HG02610 (cell line): ENCODE measurements around the gene TACR1.
"Not testable (repeated sequence)": the region's sequence is repeated elsewhere in the genome, so short reads cannot be mapped to it uniquely, and the experiment has no call there.

Experiments used
- ATAC-seq: cut with Tn5 transposase; IDR thresholded peaks from one replicate; pipeline ENCODE4 v1.9.1; 2021; ENCODE audit warnings: mild to moderate bottlenecking, moderate library complexity; ENCODE audit not compliant: unreplicated experiment

TACR1 gene

GRCh38 chr2:75195076-75195691 is 4.1 kb downstream of the TACR1 start:
- ATAC-seq = no peak

GRCh38 chr2:75194184-75194868 is 5.0 kb downstream of the TACR1 start:
- no peak for ATAC-seq

GRCh38 chr2:75192496-75192895 is 6.8 kb downstream of the TACR1 start:
- no peak for ATAC-seq

- ATAC-seq = no peak
Measured at GRCh38 chr2:75190271-75190990, 8.9 kb downstream of the TACR1 start.

- ATAC-seq = no peak
Measured at GRCh38 chr2:75186821-75187220, 12.5 kb downstream of the TACR1 start.

GRCh38 chr2:75182606-75183005 is 16.7 kb downstream of the TACR1 start:
- no peak for ATAC-seq

- ATAC-seq = no peak
Measured at GRCh38 chr2:75180476-75180875, 18.8 kb downstream of the TACR1 start.

- no peak for ATAC-seq
Measured at GRCh38 chr2:75177427-75177826, 21.9 kb downstream of the TACR1 start.

- no peak for ATAC-seq
Measured at GRCh38 chr2:75175456-75175855, 23.9 kb downstream of the TACR1 start.

- ATAC-seq = no peak
Measured at GRCh38 chr2:75174981-75175380, 24.3 kb downstream of the TACR1 start.

- ATAC-seq = no peak
Measured at GRCh38 chr2:75174519-75174918, 24.8 kb downstream of the TACR1 start.

GRCh38 chr2:75173740-75174139 is 25.6 kb downstream of the TACR1 start:
- ATAC-seq = no peak

- not testable (repeated sequence) for ATAC-seq
Measured at GRCh38 chr2:75171423-75171822, 27.9 kb downstream of the TACR1 start.

- no peak for ATAC-seq
Measured at GRCh38 chr2:75170889-75171288, 28.4 kb downstream of the TACR1 start.

- ATAC-seq = no peak
Measured at GRCh38 chr2:75168186-75168585, 31.1 kb downstream of the TACR1 start.

- ATAC-seq = no peak
Measured at GRCh38 chr2:75166491-75166890, 32.8 kb downstream of the TACR1 start.

GRCh38 chr2:75162897-75163296 is 36.4 kb downstream of the TACR1 start:
- ATAC-seq = no peak

- no peak for ATAC-seq
Measured at GRCh38 chr2:75162259-75162658, 37.1 kb downstream of the TACR1 start.

- ATAC-seq = no peak
Measured at GRCh38 chr2:75157435-75157834, 41.9 kb downstream of the TACR1 start.

- no peak for ATAC-seq
Measured at GRCh38 chr2:75155115-75155514, 44.2 kb downstream of the TACR1 start.

GRCh38 chr2:75153221-75153620 is 46.1 kb downstream of the TACR1 start:
- ATAC-seq = no peak

- not testable (repeated sequence) for ATAC-seq
Measured at GRCh38 chr2:75152243-75152642, 47.1 kb downstream of the TACR1 start.
